HG03565 (cell line): Measurements from ENCODE around the gene MRPS18B.
A peak's percentile ranks its signal among the peaks of the same experiment; 100 is the strongest.
"Not testable (repeated sequence)": the region's sequence is repeated elsewhere in the genome, so short reads cannot be mapped to it uniquely, and the experiment has no call there.

Experiments
- ATAC-seq: cut with Tn5 transposase; IDR thresholded peaks from one replicate; pipeline ENCODE4 v1.9.1; 2021; ENCODE audit warnings: mild to moderate bottlenecking, moderate library complexity; ENCODE audit not compliant: unreplicated experiment

Gene MRPS18B

DNA sequence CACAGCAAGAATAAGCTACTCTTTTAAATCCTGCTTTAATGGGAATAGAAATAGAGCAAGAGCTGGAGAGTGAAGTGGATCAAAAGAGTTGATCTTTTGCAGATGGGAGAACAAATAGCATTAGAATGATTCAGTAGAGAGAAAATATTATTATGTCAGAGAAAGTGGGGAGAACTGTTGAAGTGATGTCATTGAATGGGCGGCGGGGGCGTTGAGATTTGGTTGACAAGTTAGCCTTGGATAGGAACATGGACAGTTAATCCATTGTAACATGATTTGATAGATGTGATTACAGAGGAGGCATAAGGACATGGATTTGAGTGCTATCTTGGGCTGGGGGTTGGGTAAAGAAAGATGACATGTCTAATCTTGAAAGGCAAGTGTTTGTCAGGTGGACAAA, 18.2 kb downstream of the MRPS18B start:
- no peak for ATAC-seq

- no peak for ATAC-seq
These were observed 22.8 kb downstream of the MRPS18B start for GRCh38 chr6:30640481-30640880.

DNA sequence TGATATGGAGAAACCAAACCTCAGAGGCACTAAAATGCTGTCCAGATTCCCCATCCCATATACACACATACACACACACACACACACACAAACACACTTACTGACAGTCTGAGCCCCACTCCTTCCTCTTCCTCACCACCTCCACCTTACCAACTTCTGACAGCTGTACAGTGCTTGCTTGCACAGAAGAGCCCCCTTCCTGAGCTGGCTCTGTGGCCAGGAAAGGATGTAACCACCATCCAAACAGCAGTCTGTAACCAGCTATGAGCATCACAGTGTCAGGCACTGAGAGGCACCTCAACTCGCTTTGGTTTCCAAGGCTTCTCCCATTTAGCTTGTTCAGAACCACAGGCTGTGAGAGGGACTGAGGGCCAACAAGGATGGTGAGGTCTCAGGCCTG, 23.4 kb downstream of the MRPS18B start:
- ATAC-seq = no peak

GRCh38 chr6:30643656-30644055, 26.0 kb downstream of the MRPS18B start:
- no peak for ATAC-seq

DNA sequence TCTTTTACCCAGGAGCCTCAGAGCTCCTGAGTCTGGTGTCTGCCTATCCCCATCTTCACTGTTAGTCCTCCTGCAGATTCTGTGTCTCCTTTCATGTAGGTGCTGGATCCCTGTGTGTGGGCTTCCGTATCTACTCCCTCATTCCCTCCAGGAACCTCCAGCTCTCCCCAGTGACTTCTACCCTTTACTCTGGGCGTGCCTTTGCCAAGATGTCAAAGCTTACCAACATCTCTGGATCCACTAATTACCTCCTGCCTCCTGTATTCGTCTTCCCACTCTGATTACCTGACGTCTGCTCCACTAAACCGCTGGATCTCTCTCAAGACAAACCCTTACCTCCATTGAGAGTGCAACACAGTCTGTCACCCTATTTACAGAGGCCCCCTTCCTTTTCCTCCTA, 27.1 kb downstream of the MRPS18B start:
- ATAC-seq = no peak

GRCh38 chr6:30645989-30646388, 28.3 kb downstream of the MRPS18B start:
- ATAC-seq = no peak

DNA sequence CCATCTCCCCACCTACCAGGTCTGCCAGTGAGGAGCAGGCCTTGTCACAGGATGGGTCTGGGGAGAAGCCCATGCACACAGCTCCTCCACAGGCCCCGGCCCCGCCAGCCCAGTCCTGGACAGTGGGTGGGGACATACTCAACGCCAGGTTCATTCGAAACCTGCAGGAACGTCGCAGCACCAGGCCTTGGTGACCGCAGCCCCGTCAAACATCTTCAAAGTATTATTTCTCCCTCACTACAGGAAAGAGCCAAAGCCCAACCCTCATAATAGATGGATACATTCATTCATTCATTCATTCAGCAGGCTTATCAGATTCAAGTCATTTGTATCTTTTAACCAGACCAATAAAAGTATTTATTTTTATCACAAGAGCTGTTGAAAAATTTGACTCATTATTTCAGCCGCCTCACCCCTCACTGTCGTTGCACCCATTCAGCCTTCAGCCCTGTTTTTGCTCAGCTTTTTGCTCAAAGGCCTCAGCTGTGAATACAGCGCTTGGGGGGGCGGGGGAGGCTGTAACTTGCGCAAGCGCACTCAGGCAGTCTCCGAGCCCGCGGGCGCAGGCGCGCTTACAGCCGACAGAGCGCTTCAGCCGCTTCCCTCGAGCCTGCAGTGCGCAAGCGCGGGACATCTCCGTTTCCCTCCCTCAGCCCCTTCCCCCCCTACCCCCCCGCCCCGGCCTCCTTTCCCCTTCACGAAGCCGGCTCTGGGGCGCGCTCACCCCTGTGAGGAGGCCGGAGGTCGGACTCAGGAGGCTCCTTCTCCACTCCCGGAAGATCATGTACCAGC, 29.0 kb downstream of the MRPS18B start, which contains the start of gene C6orf136:
Gene C6orf136 (plus strand): TSS at position 684 of the 792 bp plus-strand sequence. CDS start 99 bp downstream, at position 783.
- peak; percentile 40 for ATAC-seq

GRCh38 chr6:30647242-30648116, 29.8 kb downstream of the MRPS18B start:
- peak; percentile 44 for ATAC-seq

GRCh38 chr6:30651143-30651542, 33.5 kb downstream of the MRPS18B start:
- no peak for ATAC-seq

DNA sequence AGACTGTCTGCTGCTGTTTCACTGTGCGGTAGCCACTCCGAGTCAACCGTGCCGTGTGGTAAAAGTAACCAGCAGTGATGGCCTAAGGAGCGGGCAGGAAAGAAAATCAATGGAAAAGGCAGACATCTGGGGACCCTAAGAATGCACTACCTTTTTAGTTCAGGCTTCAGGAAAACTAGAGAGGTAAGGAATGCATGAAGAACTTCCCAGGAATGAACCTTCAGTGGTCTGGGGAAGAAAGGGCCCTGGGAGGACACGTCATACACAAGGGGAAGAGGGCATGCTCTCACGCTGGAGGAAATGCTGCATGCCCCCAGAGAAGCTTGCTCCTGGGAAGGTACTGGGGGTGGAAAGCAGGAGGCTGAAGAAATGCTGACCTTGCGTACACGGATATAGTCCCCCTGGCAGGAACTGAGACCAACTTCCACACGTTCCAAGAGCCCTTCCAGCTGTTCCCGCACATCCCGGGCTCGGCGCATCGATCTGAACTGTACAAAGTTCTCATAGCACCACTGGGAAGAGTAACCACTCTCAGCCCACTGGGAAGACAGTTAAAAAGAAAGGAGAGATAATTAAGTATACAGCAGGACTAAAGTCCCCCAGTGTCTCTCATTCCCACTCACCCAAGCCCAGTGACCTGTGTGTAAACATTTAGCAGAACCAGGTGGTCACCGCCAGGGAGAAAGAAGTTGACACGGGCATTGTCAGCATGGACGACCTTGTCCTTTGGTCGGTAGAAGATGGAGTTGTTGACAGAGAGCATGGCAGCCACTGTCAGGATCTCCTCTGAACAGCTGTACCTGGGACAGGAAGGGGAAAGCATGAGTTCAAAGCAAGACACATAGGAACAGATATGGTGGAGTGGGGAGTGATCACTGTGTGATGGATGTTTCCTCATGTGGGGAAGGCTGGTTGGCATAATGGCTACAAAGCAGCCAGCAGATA, 37.4 kb downstream of the MRPS18B start:
- no peak for ATAC-seq

- no peak for ATAC-seq
These were observed 38.1 kb downstream of the MRPS18B start for GRCh38 chr6:30655743-30656094.

DNA sequence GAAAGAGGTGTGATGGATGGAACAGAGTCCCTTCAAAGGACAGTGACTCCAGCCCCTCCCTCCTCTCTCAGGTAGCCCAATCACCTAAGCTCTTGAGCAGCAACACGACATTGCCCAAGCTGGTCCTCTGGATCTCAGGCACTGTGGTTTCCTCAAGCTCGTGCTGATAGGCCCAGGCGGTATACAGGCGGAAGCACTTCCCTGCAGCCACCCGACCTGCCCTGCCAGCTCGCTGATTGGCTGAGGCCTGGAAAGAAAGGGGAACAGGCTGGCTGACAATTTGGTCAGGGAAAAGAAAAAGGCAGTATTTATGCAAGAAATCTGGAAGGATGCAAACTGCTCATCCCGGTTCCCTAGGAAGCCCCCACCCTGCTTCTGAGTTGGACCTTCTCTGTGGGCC, 38.9 kb downstream of the MRPS18B start:
- ATAC-seq = no peak

- ATAC-seq = no peak
These were observed 39.8 kb downstream of the MRPS18B start for GRCh38 chr6:30657454-30657853.

DNA sequence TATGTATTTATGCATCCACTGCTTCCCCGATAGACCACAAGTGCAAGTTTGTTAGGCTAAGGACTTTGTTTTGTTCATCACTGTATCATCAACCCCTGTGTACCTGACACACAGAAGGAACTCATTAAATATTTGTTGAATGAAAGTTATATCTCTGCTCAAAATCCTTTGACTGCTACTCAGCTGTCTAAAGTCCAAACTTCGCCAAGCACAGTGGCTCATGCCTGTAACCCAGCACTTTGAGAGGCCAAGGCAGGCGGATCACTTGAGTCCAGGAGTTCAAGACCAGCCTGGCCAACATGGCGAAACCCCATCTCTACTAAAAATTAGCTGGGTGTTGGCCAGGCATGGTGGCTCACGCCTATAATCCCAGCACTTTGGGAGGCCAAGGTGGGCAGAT, 40.3 kb downstream of the MRPS18B start:
- ATAC-seq = not testable (repeated sequence)

GRCh38 chr6:30664994-30665767, 47.5 kb downstream of the MRPS18B start:
- no peak for ATAC-seq

DNA sequence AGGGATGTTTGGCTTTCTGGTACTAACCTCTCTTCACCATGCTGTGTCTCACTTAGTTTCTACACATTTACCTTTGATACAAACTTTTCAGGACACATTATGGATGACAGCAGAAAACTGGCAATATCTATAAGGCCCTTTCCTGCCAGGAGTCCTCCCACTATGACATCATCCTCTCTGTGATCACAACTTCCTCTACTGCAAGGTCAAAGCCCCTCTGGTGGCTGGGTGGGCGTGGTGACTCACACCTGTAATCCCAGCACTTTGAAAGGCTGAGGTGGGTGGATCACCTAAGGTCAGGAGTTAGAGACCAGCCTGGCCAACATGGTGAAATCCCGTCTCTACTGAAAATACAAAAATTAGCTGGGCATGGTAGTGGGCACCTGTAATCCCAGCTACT, 48.7 kb downstream of the MRPS18B start:
- not testable (repeated sequence) for ATAC-seq

- no peak for ATAC-seq
These were observed 53.3 kb downstream of the MRPS18B start for GRCh38 chr6:30670760-30671527.

- peak; percentile 72 for ATAC-seq
These were observed 55.0 kb downstream of the MRPS18B start, which contains the start of gene DHX16 for GRCh38 chr6:30672445-30673253. DHX16 (minus strand) TSS chr6:30673006; CDS start chr6:30672841, 165 bp downstream.
